Measurements from ENCODE around the gene CCDC40. TPM values are rescaled to one million over a fixed set of nuclear protein-coding genes. Genes with fewer than 3 reads are reported as not detected.
"Not testable (repeated sequence)": the region's sequence is repeated elsewhere in the genome, so short reads cannot be mapped to it uniquely, and the experiment has no call there.

Gene CCDC40
- total and polyA plus RNA-seq, 12 donors = 2.1 to 15.7 (median 6.0) TPM

GRCh38 chr17:79993390-79994227 is 42.8 kb upstream of the CCDC40 start:
- Histone ChIP-seq H3K4me3 (peak overlapping the region in 1 of 4 donors; percentile 38), H3K27ac (peak overlapping the region in 3 of 5 donors; percentile 10 to 38 (median 27)), H3K9me3 (replicated peaks in 1 of 3) (no peaks in the 10 kb centered on the region), H3K27me3 (no peaks in the 10 kb centered on the region), H3K4me1 (replicated peaks in 1 of 2) (peaks cover 15 to 25% of the 10 kb centered on the region in 2 donors), H3K36me3 (replicated peaks in 1 of 2) (no peaks in the 10 kb centered on the region)
- intact Hi-C loops (cut with DNase I) = loop anchor here in 1 of 2 donors (5.0 kb wide), 3 partner anchors 151 to 251 kb away; no protein-coding TSS in a partner anchor
- 28 to 40% (median 31%) methylated on average over 9 to 22 of the region's 22 CpGs for WGBS, 4 donors
- DNase-seq = peak; percentile 85 to 94 (median 93)
- TF ChIP-seq POLR2A (IDR thresholded peaks at IDR 0.05) = peak in 1 of 2 donors; percentile 54
- TF ChIP-seq CTCF (IDR thresholded peaks at IDR 0.05) = no peak

GRCh38 chr17:79994228-79994569 is 42.2 kb upstream of the CCDC40 start:
- intact Hi-C loops (cut with DNase I) = loop anchor here in 1 of 2 donors (5.0 kb wide), 3 partner anchors 152 to 252 kb away; no protein-coding TSS in a partner anchor
- not testable (repeated sequence) for H3K4me3 ChIP-seq; H3K9me3 ChIP-seq (replicated peaks in 1 of 3); DNase-seq; H3K36me3 ChIP-seq (replicated peaks in 1 of 2); H3K27me3 ChIP-seq
- WGBS, 4 donors = 45 to 72% (median 54%) methylated on average over 4 of the region's 4 CpGs
- Histone ChIP-seq H3K4me1 (replicated peaks in 1 of 2) (peaks cover 15 to 23% of the 10 kb centered on the region in 2 donors), H3K27ac (peak overlapping the region in 3 of 5 donors; percentile 10 to 38 (median 27))

GRCh38 chr17:79994602-79995001 is 41.8 kb upstream of the CCDC40 start:
- no peak overlapping the region for H3K4me3 ChIP-seq
- H3K36me3 ChIP-seq (replicated peaks in 1 of 2) = no peaks in the 10 kb centered on the region
- peaks cover 15 to 23% of the 10 kb centered on the region in 2 donors for H3K4me1 ChIP-seq (replicated peaks in 1 of 2)
- TF ChIP-seq CTCF (IDR thresholded peaks at IDR 0.05) = no peak
- TF ChIP-seq POLR2A (IDR thresholded peaks at IDR 0.05) = no peak
- H3K27ac ChIP-seq = no peak overlapping the region
- intact Hi-C loops (cut with DNase I) = loop anchor here in 1 of 2 donors (5.0 kb wide), 3 partner anchors 152 to 252 kb away; no protein-coding TSS in a partner anchor
- no peaks in the 10 kb centered on the region for H3K27me3 ChIP-seq
- H3K9me3 ChIP-seq (replicated peaks in 1 of 3) = no peaks in the 10 kb centered on the region
- DNase-seq = no peak
- WGBS, 4 donors = 83 to 93% (median 92%) methylated on average over 13 of the region's 13 CpGs

- peaks cover 15 to 23% of the 10 kb centered on the region in 2 donors for H3K4me1 ChIP-seq (replicated peaks in 1 of 2)
- no peak overlapping the region for H3K27ac ChIP-seq
- H3K4me3 ChIP-seq = no peak overlapping the region
- DNase-seq = no peak
- 92 to 96% (median 94%) methylated on average over 8 of the region's 8 CpGs for WGBS, 4 donors
- no peaks in the 10 kb centered on the region for H3K9me3 ChIP-seq (replicated peaks in 1 of 3)
- H3K27me3 ChIP-seq = no peaks in the 10 kb centered on the region
- TF ChIP-seq CTCF (IDR thresholded peaks at IDR 0.05) = no peak
- TF ChIP-seq POLR2A (IDR thresholded peaks at IDR 0.05) = no peak
- H3K36me3 ChIP-seq (replicated peaks in 1 of 2) = no peaks in the 10 kb centered on the region
- intact Hi-C loops (cut with DNase I) = no loop called here
These were observed 40.7 kb upstream of the CCDC40 start for GRCh38 chr17:79995696-79996095.

Measured in adrenal gland (tissue), 12 donors.